Measurements from ENCODE around the gene ADM2.
"Not testable (repeated sequence)": the region's sequence is repeated elsewhere in the genome, so short reads cannot be mapped to it uniquely, and the experiment has no call there.

Gene ADM2

GRCh38 chr22:50526834-50527801, 45.8 kb downstream of the ADM2 start:
- peak in 2 of 3 experiments; percentile 41 to 58 for DNase-seq

GRCh38 chr22:50527921-50528681, 46.8 kb downstream of the ADM2 start:
- DNase-seq, result peak in 1 of 3 experiments; percentile 22

GRCh38 chr22:50528682-50529415, 47.5 kb downstream of the ADM2 start:
- DNase-seq, result peak in 1 of 3 experiments; percentile 22

DNA sequence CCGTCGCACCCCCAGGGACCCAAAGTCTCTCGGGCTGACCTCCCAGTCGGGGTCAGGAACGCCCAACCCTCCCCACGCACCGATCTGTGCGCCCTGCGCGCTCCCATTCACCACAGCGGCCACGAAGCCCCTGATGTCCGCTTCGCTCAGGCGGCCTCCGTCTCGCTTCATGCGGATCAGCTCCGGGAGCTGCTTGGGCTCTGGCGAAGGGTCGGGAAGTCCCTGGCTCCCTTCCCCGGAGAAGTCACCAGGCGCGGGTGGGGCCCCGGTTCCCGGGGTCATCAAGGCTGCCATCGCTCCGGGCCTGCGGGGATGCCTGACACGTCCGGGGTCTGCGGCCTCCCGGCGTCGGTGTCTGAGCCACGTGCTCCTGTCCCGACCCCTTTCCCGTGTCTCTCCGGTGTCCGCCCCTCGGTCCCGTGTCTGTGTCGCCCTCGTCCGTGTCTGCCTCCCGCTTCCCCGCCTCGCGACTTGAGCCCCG, 48.1 kb downstream of the ADM2 start:
- no peak for DNase-seq

DNA sequence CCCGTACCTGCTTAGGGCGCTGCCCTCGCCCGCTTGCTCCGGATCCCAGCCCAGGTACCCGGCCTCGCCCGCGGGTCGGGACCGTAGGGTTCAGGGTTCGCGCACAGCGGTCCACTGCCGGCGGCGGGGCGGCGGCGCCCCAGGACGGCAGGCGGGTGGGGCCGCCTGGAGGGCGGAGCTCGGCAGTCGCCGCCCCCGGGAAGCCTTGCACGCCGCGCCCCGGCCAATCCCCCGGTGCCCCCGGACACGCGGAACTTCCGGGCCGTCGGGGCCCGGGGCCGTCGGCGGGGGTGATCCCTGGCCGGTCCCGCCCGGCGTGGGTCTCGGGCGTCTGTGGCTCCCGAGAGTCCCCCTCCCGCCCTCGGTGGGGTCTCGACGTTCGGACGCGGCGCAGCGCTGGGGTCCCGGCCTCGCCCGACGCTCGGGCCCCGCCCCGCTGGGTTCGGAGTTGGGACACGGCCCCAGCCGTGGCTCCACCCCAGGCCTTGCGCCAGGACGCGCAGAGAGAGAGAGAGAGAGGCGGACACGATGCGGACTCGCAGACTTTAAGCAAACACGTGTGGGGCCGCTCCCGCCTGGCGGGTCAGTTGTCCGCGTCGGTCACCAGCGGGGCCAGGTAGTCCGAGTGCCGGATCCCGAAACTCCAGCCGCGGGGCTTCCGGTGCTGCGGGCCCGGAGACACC, 48.7 kb downstream of the ADM2 start, which contains the start of gene TYMP:
Gene TYMP, minus strand, starts transcription at position 116 of the 683 bp plus-strand sequence. CDS start 303 bp downstream, outside the sequence.
- DNase-seq, result no peak

GRCh38 chr22:50530580-50530876, 49.2 kb downstream of the ADM2 start:
- DNase-seq, result no peak

- DNase-seq, result peak in 1 of 3 experiments; percentile 2
Measured at GRCh38 chr22:50530877-50531545, 49.7 kb downstream of the ADM2 start.

DNA sequence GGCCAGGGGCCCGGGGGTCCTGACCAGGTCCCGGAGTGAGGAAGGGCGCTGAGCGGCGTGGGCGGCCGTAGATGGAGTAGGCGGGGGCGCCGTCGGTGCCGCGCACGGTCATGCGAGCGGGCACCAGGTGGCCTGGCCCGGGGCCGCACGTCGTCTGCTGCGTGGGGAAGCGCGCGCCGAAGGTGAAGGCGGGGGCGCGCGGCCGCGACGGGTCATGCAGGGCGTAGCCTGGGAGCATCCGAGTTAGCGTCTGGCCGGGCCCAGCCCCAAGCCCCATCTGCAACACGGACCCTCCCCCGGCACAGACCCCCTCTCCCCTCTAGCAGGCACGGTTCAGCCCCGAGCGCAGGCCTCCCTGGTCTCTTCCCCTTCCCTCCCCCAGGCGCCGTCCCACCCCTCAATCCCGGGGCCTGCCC, 50.2 kb downstream of the ADM2 start:
- DNase-seq, result peak in 2 of 3 experiments; percentile 44 to 54

DNA sequence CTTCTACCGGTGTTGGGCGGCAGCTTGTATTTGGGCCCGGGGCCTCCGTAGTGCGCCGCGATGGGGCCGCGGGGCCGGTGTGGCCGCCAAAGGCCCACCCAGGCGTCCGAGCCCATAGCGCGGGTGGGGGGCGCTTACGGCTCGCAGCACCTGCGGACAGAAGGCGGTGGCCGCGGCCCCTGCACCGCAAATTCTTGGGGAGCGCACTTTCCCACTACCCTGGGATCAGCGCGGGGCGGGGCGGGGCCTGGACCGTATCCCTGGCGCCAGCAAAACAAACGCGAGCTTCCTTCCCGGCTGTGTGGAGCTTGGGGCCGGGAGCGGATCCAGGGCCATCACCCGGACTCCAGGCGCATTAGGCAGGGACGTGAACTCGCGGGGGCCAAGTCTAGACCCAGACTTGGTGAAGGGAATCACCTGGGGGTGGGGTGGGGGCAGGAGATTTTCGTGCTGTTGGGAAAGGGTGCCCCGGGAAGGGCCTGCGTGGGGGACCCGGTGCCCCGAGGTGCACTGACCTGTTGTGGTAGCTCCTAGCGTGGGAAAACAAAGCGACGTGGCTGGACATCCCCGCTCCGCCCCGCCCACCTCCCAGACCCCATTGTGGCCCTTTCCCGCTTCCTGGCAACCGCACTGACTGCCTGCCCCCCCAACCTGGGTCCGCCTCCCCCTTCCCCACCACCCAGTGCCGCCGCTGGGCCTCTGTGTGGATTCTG, 50.8 kb downstream of the ADM2 start:
- peak in 2 of 3 experiments; percentile 56 to 61 for DNase-seq

DNA sequence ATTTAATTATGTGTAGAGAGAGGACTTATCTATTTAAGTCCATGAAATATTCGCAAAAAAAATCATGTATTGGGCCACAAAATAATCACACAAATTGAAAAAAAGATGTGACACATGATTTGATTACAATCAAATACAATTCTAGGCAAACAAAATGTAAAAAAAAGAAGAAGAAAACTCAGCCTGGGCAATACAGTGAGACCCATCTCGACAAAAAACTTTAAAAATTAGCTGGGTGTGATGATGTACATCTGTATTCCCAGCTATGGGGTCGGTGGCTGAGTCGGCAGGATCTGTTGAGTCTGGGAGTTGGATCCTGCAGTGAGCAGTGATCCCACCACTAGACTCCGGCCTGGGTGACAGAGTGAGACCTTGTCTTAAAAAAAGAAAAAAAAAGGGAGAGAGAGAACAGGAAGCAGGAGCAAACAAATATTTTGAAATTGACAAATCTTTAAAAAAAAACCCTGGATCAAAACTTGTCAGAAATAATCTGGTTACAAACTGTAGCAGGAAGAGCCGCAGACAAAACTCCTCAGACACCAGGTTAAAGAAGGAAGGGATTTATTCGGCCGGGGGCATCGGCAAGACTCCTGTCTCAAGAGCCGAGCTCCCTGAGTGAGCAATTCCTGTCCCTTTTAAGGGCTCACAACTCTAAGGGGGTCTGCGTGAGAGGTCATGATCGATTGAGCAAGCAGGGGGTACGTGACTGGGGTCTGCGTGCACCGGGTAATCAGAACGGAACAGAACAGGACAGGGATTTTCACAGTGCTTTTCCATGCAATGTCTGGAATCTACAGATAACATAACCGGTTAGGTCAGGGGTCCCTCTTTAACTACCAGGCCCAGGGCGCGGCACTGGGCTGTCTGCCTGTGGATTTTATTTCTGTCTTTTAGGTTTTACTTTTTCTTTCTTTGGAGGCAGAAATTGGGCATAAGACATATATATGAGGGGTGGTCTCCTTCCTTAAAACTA, 51.8 kb downstream of the ADM2 start:
- DNase-seq, result no peak

DNA sequence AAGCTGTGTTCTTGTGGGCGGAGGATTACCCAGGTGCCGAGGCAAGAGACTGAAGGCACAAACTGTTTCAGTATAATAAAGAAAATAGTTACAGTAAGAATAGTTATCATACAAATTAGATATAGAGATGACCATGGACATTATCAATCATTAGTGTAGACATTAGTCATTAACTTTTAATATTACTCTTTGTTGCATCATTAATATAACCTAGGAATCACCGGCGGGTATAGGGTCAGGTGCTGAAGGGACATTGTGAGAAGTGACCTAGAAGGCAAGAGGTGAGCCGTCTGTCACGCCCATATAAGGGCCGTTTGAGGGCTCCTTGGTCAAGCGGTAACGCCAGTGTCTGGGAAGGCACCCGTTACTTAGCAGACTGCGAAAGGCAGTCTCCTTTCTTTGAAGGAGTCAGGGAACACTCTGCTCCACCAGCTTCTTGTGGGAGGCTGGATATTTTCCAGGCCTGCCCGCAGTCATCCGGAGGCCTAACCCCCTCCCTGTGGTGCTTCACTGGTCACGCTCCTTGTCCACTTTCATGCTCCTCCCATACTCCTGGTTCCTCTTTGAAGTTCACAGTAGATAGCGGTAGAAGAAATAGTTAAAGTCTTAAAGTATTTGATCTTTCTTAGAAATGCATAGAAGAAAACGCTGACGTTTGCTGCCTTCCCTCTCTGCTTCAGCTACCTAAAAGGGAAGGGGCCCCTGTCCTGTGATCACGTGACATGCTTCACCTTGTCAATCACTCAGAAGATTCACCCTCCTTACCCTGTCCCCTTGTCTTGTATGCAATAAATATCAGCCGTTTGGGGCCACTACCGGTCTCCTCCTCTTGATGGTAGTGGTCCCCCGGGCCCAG, 52.7 kb downstream of the ADM2 start:
- DNase-seq, result not testable (repeated sequence)

- no peak for DNase-seq
Measured at GRCh38 chr22:50535113-50535512, 53.8 kb downstream of the ADM2 start.
